H9 (cell line): ENCODE measurements around the gene MNAT1. TPM values are rescaled to one million over a fixed set of nuclear protein-coding genes. Genes with fewer than 3 reads are reported as not detected.

ENCODE experiments used
- DNase-seq: peaks from one replicate; pipeline ENCODE4 v3.0.0-alpha.2; 2017
- H2AFZ ChIP-seq: one replicate; pipeline ENCODE4 v1.6.1; 2013; ENCODE audit warnings: mild to moderate bottlenecking, low read length, control low read depth, moderate library complexity
- H2AK5ac ChIP-seq: 2 replicates; pipeline ENCODE4 v1.6.1; 2013; ENCODE audit warnings: low read length, control low read depth, mixed read lengths; ENCODE audit not compliant: insufficient read length
- H2BK120ac ChIP-seq: one replicate; pipeline ENCODE4 v1.6.1; 2013; ENCODE audit warnings: low read depth, mild to moderate bottlenecking, low read length, control low read depth, inconsistent platforms; ENCODE audit not compliant: poor library complexity, severe bottlenecking
- H2BK12ac ChIP-seq: 2 replicates; pipeline ENCODE4 v1.6.1; 2013; ENCODE audit warnings: low read length, control low read depth, mixed read lengths, low read depth; ENCODE audit not compliant: insufficient read length
- H2BK15ac ChIP-seq: 2 replicates; pipeline ENCODE4 v1.6.1; 2013; ENCODE audit warnings: low read depth, low read length, control low read depth
- H2BK20ac ChIP-seq: one replicate; pipeline ENCODE4 v1.6.1; 2013; ENCODE audit warnings: low read depth, mild to moderate bottlenecking, low read length, control low read depth, inconsistent platforms; ENCODE audit not compliant: poor library complexity, severe bottlenecking
- H2BK5ac ChIP-seq: 2 replicates; pipeline ENCODE4 v1.6.1; 2013; ENCODE audit warnings: low read length, control low read depth, mixed read lengths; ENCODE audit not compliant: insufficient read length
- H3K14ac ChIP-seq: 2 replicates; pipeline ENCODE4 v1.6.1; 2013; ENCODE audit warnings: low read length, control low read depth; ENCODE audit not compliant: insufficient read depth
- H3K18ac ChIP-seq: 2 replicates; pipeline ENCODE4 v1.6.1; 2013; ENCODE audit warnings: low read depth, mild to moderate bottlenecking, mixed read lengths, low read length, control low read depth; ENCODE audit not compliant: insufficient read length
- H3K23ac ChIP-seq: 2 replicates; pipeline ENCODE4 v1.6.1; 2013; ENCODE audit warnings: low read length, control low read depth, mixed read lengths, low read depth; ENCODE audit not compliant: insufficient read length
- H3K23me2 ChIP-seq: 2 replicates; pipeline ENCODE4 v1.6.1; 2013; ENCODE audit warnings: low read depth, mild to moderate bottlenecking, mixed read lengths, low read length, control low read depth; ENCODE audit not compliant: insufficient read length, poor library complexity, severe bottlenecking
- H3K27ac ChIP-seq: 2 replicates; pipeline ENCODE4 v1.5.1; 2013; ENCODE audit warnings: low read length, control low read depth, mixed read lengths, low read depth; ENCODE audit not compliant: insufficient read length
- H3K27me3 ChIP-seq: 2 replicates; pipeline ENCODE4 v1.6.1; 2013; ENCODE audit warnings: low read length, control low read depth, inconsistent platforms; ENCODE audit not compliant: insufficient read depth
- H3K4ac ChIP-seq: 2 replicates; pipeline ENCODE4 v1.6.1; 2013; ENCODE audit warnings: low read depth, mild to moderate bottlenecking, control low read depth, inconsistent platforms, low read length, moderate library complexity
- H3K4me1 ChIP-seq: 2 replicates; pipeline ENCODE4 v1.6.1; 2013; ENCODE audit warnings: low read length, control low read depth, inconsistent platforms; ENCODE audit not compliant: insufficient read depth
- H3K4me2 ChIP-seq: 2 replicates; pipeline ENCODE4 v1.6.1; 2013; ENCODE audit warnings: low read length, control low read depth, mixed read lengths; ENCODE audit not compliant: insufficient read length, insufficient read depth
- H3K56ac ChIP-seq: 2 replicates; pipeline ENCODE4 v1.6.1; 2013; ENCODE audit warnings: low read depth, mild to moderate bottlenecking, mixed read lengths, low read length, control low read depth; ENCODE audit not compliant: insufficient read length
- H3K79me1 ChIP-seq: 2 replicates; pipeline ENCODE4 v1.6.1; 2013; ENCODE audit warnings: low read depth, mild to moderate bottlenecking, moderate library complexity, low read length, control low read depth, inconsistent platforms; ENCODE audit not compliant: insufficient read depth, poor library complexity, severe bottlenecking
- H3K79me2 ChIP-seq: 2 replicates; pipeline ENCODE4 v1.6.1; 2013; ENCODE audit warnings: low read length, control low read depth, inconsistent platforms; ENCODE audit not compliant: insufficient read depth
- H3K9ac ChIP-seq: 2 replicates; pipeline ENCODE4 v1.6.1; 2013; ENCODE audit warnings: low read length, control low read depth, mixed read lengths; ENCODE audit not compliant: insufficient read length; ENCODE audit errors: extremely low read depth
- H3K9me3 ChIP-seq: one replicate; pipeline ENCODE4 v1.6.1; 2013; ENCODE audit warnings: low read depth, low read length, inconsistent platforms; ENCODE audit not compliant: control insufficient read depth
- H3T11ph ChIP-seq: one replicate; pipeline ENCODE4 v1.6.1; 2013; ENCODE audit warnings: mild to moderate bottlenecking, low read length, control low read depth, inconsistent platforms
- H4K20me1 ChIP-seq: one replicate; pipeline ENCODE4 v1.6.1; 2013; ENCODE audit not compliant: control insufficient read depth, insufficient read length, insufficient read depth
- H4K5ac ChIP-seq: 2 replicates; pipeline ENCODE4 v1.6.1; 2013; ENCODE audit warnings: low read depth, mild to moderate bottlenecking, mixed read lengths, low read length, control low read depth; ENCODE audit not compliant: insufficient read length
- H4K8ac ChIP-seq: replicated peaks from 2 replicates; pipeline ENCODE4 v1.6.1; 2013; ENCODE audit warnings: low read length, control low read depth, mixed read lengths, low read depth; ENCODE audit not compliant: insufficient read length
- H4K91ac ChIP-seq: 2 replicates; pipeline ENCODE4 v1.6.1; 2013; ENCODE audit warnings: low read depth, mild to moderate bottlenecking, moderate library complexity, mixed read lengths, low read length, control low read depth; ENCODE audit not compliant: insufficient read length
- H3K27ac Mint-ChIP-seq, 3 experiments: 2 replicates in 2 of 3; 3 replicates in 1 of 3; pipeline ENCODE4 v1.8.0; 2020 to 2021; ENCODE audit warnings: mixed read lengths in 3 of 3, mild to moderate bottlenecking in 1 of 3, moderate library complexity in 1 of 3
- H3K27me3 Mint-ChIP-seq: 2 replicates; pipeline ENCODE4 v1.8.0; 2021; ENCODE audit warnings: low read depth, mild to moderate bottlenecking, moderate library complexity, mixed read lengths
- H3K36me3 Mint-ChIP-seq, 3 experiments: 2 replicates in 2 of 3; 3 replicates in 1 of 3; pipeline ENCODE4 v1.8.0; 2020 to 2021; ENCODE audit warnings: low read depth in 3 of 3, mixed read lengths in 3 of 3; ENCODE audit not compliant: insufficient read depth in 1 of 3
- H3K4me1 Mint-ChIP-seq, 2 experiments: 2 replicates each; pipeline ENCODE4 v1.8.0; 2020; ENCODE audit warnings: mixed read lengths in 2 of 2
- H3K4me3 Mint-ChIP-seq, 2 experiments: 2 replicates in 1 of 2; 3 replicates in 1 of 2; pipeline ENCODE4 v1.8.0; 2020 to 2021; ENCODE audit warnings: mild to moderate bottlenecking in 2 of 2, mixed read lengths in 2 of 2, moderate library complexity in 1 of 2
- H3K9me3 Mint-ChIP-seq, 2 experiments: 2 replicates in 1 of 2; 3 replicates in 1 of 2; pipeline ENCODE4 v1.8.0; 2020; ENCODE audit warnings: mild to moderate bottlenecking in 2 of 2, mixed read lengths in 2 of 2, moderate library complexity in 1 of 2
- CTCF ChIP-seq: fragments of 200-600 bp; sonication (generic); conservative IDR thresholded peaks from 3 replicates; pipeline ENCODE4 v1.8.0; 2021; ENCODE audit warnings: antibody characterized with exemption, mild to moderate bottlenecking
- WGBS: extraction: QIAGEN DNeasy Blood & Tissue Kit; methylation state at CpG from one replicate; pipeline ENCODE4 v1.1.7; 2013; ENCODE audit warnings: missing lambda C conversion rate, low lambda C conversion rate, mixed read lengths; ENCODE audit not compliant: insufficient read length; ENCODE audit errors: extremely low coverage; 5-methylcytosine and 5-hydroxymethylcytosine counted together
- total RNA-seq: library from RNA; stranded (reverse); gene quantifications from 2 replicates; pipeline ENCODE4 v1.2.1, GENCODE V29; 2021

Gene MNAT1
- total RNA-seq, 1 experiment from 2014 or later: 43.1 TPM

GRCh38 chr14:60732840-60733483, 1.6 kb upstream of the MNAT1 start:
- Mint-ChIP-seq H3K4me1 (peaks cover 11 to 17% of the 10 kb centered on the region in 2 experiments), H3K4me3 (no peak overlapping the region), H3K27me3 (peaks cover 7% of the 10 kb centered on the region), H3K9me3 (no peaks in the 10 kb centered on the region; a peak in 1 of 5 replicates), H3K27ac (no peak overlapping the region), H3K36me3 (peaks cover 0 to 3% (median 0%) of the 10 kb centered on the region in 3 experiments; a peak in 2 of 7 replicates)
- H2BK12ac ChIP-seq: no peak overlapping the region
- no peak overlapping the region for H3K18ac ChIP-seq
- no peak overlapping the region for H3K23ac ChIP-seq
- no CpG with 5 or more reads among the region's 4 CpGs for WGBS
- no peak for DNase-seq
- H3T11ph ChIP-seq: no peak overlapping the region
- no peak overlapping the region for H3K9ac ChIP-seq
- H2BK20ac ChIP-seq: no peak overlapping the region
- H3K4ac ChIP-seq: no peak overlapping the region
- H2BK5ac ChIP-seq: no peak overlapping the region
- no peak overlapping the region for H4K8ac ChIP-seq
- no peak overlapping the region for H2BK15ac ChIP-seq
- H4K91ac ChIP-seq: no peak overlapping the region
- H3K4me1 ChIP-seq: no peaks in the 10 kb centered on the region
- H3K4me2 ChIP-seq: no peak overlapping the region
- H3K27ac ChIP-seq: no peak overlapping the region
- H3K23me2 ChIP-seq: peaks cover 3% of the 10 kb centered on the region
- no peaks in the 10 kb centered on the region for H3K9me3 ChIP-seq
- peaks cover 3% of the 10 kb centered on the region; the same call in 1 of the 2 replicates for H3K79me2 ChIP-seq
- H3K56ac ChIP-seq: no peak overlapping the region
- TF ChIP-seq CTCF: no peak
- no peak overlapping the region for H2AFZ ChIP-seq
- no peak overlapping the region for H4K5ac ChIP-seq
- H3K79me1 ChIP-seq: no peaks in the 10 kb centered on the region
- no peaks in the 10 kb centered on the region for H4K20me1 ChIP-seq
- H3K27me3 ChIP-seq: no peaks in the 10 kb centered on the region
- H2AK5ac ChIP-seq: no peak overlapping the region
- H3K14ac ChIP-seq: no peak overlapping the region
- no peak overlapping the region for H2BK120ac ChIP-seq
